Measurements from ENCODE around the gene GRIP2.

- TF ChIP-seq, protein P1, sequence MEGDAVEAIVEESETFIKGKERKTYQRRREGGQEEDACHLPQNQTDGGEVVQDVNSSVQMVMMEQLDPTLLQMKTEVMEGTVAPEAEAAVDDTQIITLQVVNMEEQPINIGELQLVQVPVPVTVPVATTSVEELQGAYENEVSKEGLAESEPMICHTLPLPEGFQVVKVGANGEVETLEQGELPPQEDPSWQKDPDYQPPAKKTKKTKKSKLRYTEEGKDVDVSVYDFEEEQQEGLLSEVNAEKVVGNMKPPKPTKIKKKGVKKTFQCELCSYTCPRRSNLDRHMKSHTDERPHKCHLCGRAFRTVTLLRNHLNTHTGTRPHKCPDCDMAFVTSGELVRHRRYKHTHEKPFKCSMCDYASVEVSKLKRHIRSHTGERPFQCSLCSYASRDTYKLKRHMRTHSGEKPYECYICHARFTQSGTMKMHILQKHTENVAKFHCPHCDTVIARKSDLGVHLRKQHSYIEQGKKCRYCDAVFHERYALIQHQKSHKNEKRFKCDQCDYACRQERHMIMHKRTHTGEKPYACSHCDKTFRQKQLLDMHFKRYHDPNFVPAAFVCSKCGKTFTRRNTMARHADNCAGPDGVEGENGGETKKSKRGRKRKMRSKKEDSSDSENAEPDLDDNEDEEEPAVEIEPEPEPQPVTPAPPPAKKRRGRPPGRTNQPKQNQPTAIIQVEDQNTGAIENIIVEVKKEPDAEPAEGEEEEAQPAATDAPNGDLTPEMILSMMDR (IDR thresholded peaks at IDR 0.05): no peak
- TF ChIP-seq POLR2A (IDR thresholded peaks at IDR 0.05): no peak
Measured at GRCh38 chr3:14503706-14504065, 36.5 kb downstream of the GRIP2 start.
